HEK293 (cell line): ENCODE measurements around the gene ROBO1.

Source experiments
- CTCF ChIA-PET: fragments of 350-600 bp; formaldehyde crosslinking; extraction: SDS; loops from one replicate; lab custom pipeline; 2021; ENCODE audit warnings: antibody characterized with exemption; lab: Yijun Ruan, JAX
- POLR2A ChIA-PET: fragments of 300-600 bp; formaldehyde crosslinking; extraction: SDS; loops from one replicate; lab custom pipeline; 2020; ENCODE audit warnings: antibody characterized with exemption, inconsistent platforms; lab: Yijun Ruan, JAX
- H3K27ac ChIP-seq: fragments of 200-500 bp; sonication (Bioruptor generic); 2 replicates; pipeline ENCODE4 v1.5.1; 2014; ENCODE audit warnings: low read depth, low read length, control low read depth, inconsistent platforms; ENCODE audit errors: extremely low read depth
- H3K36me3 ChIP-seq, 2 experiments: fragments of 200-500 bp in 1 of 2; sonication (Bioruptor generic) in 1 of 2; 1 replicate in 1 of 2; 2 replicates in 1 of 2; pipeline ENCODE4 v1.5.1; 2014 to 2017; ENCODE audit warnings: inconsistent platforms in 2 of 2, low read length in 2 of 2; ENCODE audit not compliant: control insufficient read depth in 2 of 2, insufficient read depth in 1 of 2
- H3K4me1 ChIP-seq: fragments of 200-500 bp; sonication (Bioruptor generic); 2 replicates; pipeline ENCODE4 v1.5.1; 2014; ENCODE audit warnings: mild to moderate bottlenecking, low read length, inconsistent platforms; ENCODE audit not compliant: control insufficient read depth, insufficient read depth
- H3K4me3 ChIP-seq: 2 replicates; pipeline ENCODE4 v1.5.1; 2011; ENCODE audit warnings: low read depth, mild to moderate bottlenecking, control low read depth, low read length, moderate library complexity
- H3K9me3 ChIP-seq: fragments of 200-500 bp; sonication (Bioruptor generic); 2 replicates; pipeline ENCODE4 v1.5.1; 2014; ENCODE audit warnings: low read depth, low read length, inconsistent platforms; ENCODE audit not compliant: control insufficient read depth, insufficient read depth
- BCL6B ChIP-seq: fragments of 450-650 bp; formaldehyde crosslinking; IDR thresholded peaks from 2 replicates; pipeline ENCODE4 v1.5.1; 2017; ENCODE audit warnings: missing biosample characterization, missing genetic modification characterization
- HOXA7 ChIP-seq: sonication (generic); formaldehyde crosslinking; IDR thresholded peaks from 2 replicates; pipeline ENCODE4 v1.8.1; 2022; ENCODE audit warnings: missing genetic modification reagents, borderline replicate concordance
- MEIS1 ChIP-seq: sonication (generic); formaldehyde crosslinking; IDR thresholded peaks from 2 replicates; pipeline ENCODE4 v1.8.1; 2022; ENCODE audit warnings: missing genetic modification reagents, mild to moderate bottlenecking, borderline replicate concordance
- PRDM6 ChIP-seq: fragments of 450-650 bp; formaldehyde crosslinking; IDR thresholded peaks from 2 replicates; pipeline ENCODE4 v1.5.1; 2017; ENCODE audit warnings: missing biosample characterization, missing genetic modification characterization
- TCF7L2 ChIP-seq: IDR thresholded peaks from 2 replicates; pipeline ENCODE4 v1.6.1; 2011; ENCODE audit warnings: low read depth, mild to moderate bottlenecking, inconsistent platforms, low read length, moderate library complexity, borderline replicate concordance
- ZNF114 ChIP-seq: fragments of 450-650 bp; formaldehyde crosslinking; IDR thresholded peaks from 2 replicates; pipeline ENCODE4 v1.5.0; 2017; ENCODE audit warnings: missing biosample characterization, missing genetic modification characterization
- ZNF146 ChIP-seq: fragments of 450-650 bp; formaldehyde crosslinking; IDR thresholded peaks from 2 replicates; pipeline ENCODE4 v1.5.1; 2016; ENCODE audit warnings: missing biosample characterization, missing genetic modification characterization
- ZNF16 ChIP-seq: fragments of 450-650 bp; formaldehyde crosslinking; IDR thresholded peaks from 2 replicates; pipeline ENCODE4 v1.5.1; 2016; ENCODE audit warnings: low read depth, missing biosample characterization, missing genetic modification characterization
- ZNF169 ChIP-seq: fragments of 450-650 bp; formaldehyde crosslinking; IDR thresholded peaks from 2 replicates; pipeline ENCODE4 v1.5.1; 2016; ENCODE audit warnings: missing biosample characterization, missing genetic modification characterization
- ZNF175 ChIP-seq: fragments of 450-650 bp; formaldehyde crosslinking; IDR thresholded peaks from 2 replicates; pipeline ENCODE4 v1.5.1; 2016; ENCODE audit warnings: missing biosample characterization, missing genetic modification characterization
- ZNF19 ChIP-seq: fragments of 450-650 bp; formaldehyde crosslinking; IDR thresholded peaks from 2 replicates; pipeline ENCODE4; 2016; ENCODE audit warnings: missing biosample characterization, missing genetic modification characterization, low read depth
- ZNF292 ChIP-seq: fragments of 450-650 bp; formaldehyde crosslinking; IDR thresholded peaks from 2 replicates; pipeline ENCODE4 v1.5.1; 2016; ENCODE audit warnings: low read depth, missing biosample characterization, missing genetic modification characterization, borderline replicate concordance
- ZNF37A ChIP-seq: fragments of 450-650 bp; IDR thresholded peaks from 2 replicates; pipeline ENCODE4 v1.5.1; 2018; ENCODE audit warnings: missing biosample characterization, missing genetic modification characterization
- ZNF426 ChIP-seq: fragments of 450-650 bp; formaldehyde crosslinking; IDR thresholded peaks from 2 replicates; pipeline ENCODE4 v1.5.1; 2017; ENCODE audit warnings: missing biosample characterization, missing genetic modification characterization, mild to moderate bottlenecking, inconsistent platforms, moderate library complexity
- ZNF560 ChIP-seq: fragments of 450-650 bp; formaldehyde crosslinking; IDR thresholded peaks from 2 replicates; pipeline ENCODE4 v1.5.1; 2017; ENCODE audit warnings: missing biosample characterization, missing genetic modification characterization, borderline replicate concordance
- ZNF580 ChIP-seq: fragments of 450-650 bp; formaldehyde crosslinking; IDR thresholded peaks from 2 replicates; pipeline ENCODE4 v1.5.1; 2016; ENCODE audit warnings: missing biosample characterization, missing genetic modification characterization
- ZNF596 ChIP-seq: fragments of 450-650 bp; IDR thresholded peaks from 2 replicates; pipeline ENCODE4 v1.5.0; 2018; ENCODE audit warnings: missing biosample characterization, mild to moderate bottlenecking, missing genetic modification characterization, moderate library complexity
- ZNF626 ChIP-seq: fragments of 450-650 bp; sonication (Bioruptor Pico); formaldehyde crosslinking; IDR thresholded peaks from 2 replicates; pipeline ENCODE4 v1.5.1; 2018; ENCODE audit warnings: missing biosample characterization, missing genetic modification characterization, inconsistent platforms
- ZNF654 ChIP-seq: fragments of 450-650 bp; formaldehyde crosslinking; IDR thresholded peaks from 2 replicates; pipeline ENCODE4 v1.5.1; 2016; ENCODE audit warnings: low read depth, missing biosample characterization, missing genetic modification characterization
- ZNF837 ChIP-seq: fragments of 450-650 bp; formaldehyde crosslinking; IDR thresholded peaks from 2 replicates; pipeline ENCODE4 v1.5.1; 2016; ENCODE audit warnings: missing biosample characterization, missing genetic modification characterization
- ZNF843 ChIP-seq: fragments of 450-650 bp; formaldehyde crosslinking; IDR thresholded peaks from 2 replicates; pipeline ENCODE4 v1.5.1; 2016; ENCODE audit warnings: missing biosample characterization, missing genetic modification characterization
- TF ChIP-seq, protein P1 (sequence below): fragments of 450-650 bp; formaldehyde crosslinking; IDR thresholded peaks from 2 replicates; pipeline ENCODE4 v1.5.1; 2016; ENCODE audit warnings: missing biosample characterization, missing genetic modification characterization
- TF ChIP-seq, protein P2 (sequence below): fragments of 450-650 bp; formaldehyde crosslinking; IDR thresholded peaks from 2 replicates; pipeline ENCODE4 v1.5.1; 2017; ENCODE audit warnings: missing biosample characterization, mild to moderate bottlenecking, missing genetic modification characterization, moderate library complexity
- TF ChIP-seq, protein P3 (sequence below): fragments of 450-650 bp; formaldehyde crosslinking; IDR thresholded peaks from 2 replicates; pipeline ENCODE4 v1.5.1; 2016; ENCODE audit warnings: missing biosample characterization, missing genetic modification characterization

Gene ROBO1

DNA sequence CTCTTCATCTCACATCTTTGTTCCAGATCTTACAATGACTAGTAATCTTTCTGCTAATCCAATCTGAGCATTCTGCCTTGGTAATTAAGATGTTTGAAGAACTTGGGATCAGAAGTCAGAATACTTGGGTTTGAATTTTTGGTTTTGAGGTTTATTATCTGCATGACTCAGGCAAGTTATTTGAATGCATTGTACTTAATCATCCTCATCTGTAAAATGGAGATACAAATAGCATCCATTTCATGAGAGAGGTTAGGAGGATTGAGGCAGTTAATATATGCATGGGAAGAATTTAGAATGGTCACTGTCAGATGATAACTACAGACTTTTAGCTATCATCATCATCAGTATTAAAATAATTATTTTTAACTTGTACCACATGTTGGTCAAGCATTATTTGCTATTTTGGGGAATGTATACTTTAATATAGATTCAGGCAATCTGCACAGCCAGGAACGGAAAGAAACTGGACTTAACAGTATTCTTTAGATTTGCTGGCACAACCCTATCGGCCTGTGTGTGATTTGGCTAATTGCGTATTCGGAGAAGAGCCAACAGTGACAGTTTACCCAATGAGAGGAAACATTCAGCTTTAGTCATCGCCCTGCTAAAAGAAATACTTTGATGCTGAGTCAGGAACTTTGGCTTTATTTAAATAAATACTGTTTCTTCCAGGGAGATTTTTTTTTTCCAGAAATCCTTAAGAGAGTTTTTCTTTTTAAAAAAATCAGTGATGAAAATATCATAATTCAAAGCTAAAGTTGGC, 600.0 kb downstream of the ROBO1 start (continued):
- TF ChIP-seq ZNF580 (tag by site-specific recombination) (no peak), ZNF560 (no peak)
- TF ChIP-seq, protein P1, sequence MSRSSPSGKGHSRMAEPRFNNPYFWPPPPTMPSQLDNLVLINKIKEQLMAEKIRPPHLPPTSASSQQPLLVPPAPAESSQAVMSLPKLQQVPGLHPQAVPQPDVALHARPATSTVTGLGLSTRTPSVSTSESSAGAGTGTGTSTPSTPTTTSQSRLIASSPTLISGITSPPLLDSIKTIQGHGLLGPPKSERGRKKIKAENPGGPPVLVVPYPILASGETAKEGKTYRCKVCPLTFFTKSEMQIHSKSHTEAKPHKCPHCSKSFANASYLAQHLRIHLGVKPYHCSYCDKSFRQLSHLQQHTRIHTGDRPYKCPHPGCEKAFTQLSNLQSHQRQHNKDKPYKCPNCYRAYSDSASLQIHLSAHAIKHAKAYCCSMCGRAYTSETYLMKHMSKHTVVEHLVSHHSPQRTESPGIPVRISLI (tag by site-specific recombination) = no peak
- TF ChIP-seq, all 188 proteins: peak for 0

DNA sequence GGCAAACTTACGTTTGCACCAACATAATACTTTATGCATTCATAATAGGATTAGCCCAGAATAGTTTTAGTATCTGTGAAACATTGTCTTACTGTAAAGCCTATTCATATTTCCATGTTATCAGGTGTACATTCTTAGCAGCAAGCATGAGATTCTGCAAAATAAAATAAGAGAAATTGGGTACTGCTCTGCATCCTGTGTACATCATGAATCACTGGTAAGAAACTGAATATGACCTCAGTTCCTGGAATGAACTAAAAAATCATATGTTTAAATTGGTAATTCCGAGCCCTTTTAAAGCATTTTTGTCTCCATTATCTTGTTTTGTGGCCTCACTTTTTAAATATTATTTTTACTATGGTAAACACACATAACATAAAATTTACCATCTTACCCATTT, 605.1 kb downstream of the ROBO1 start:
- TF ChIP-seq, protein P2, sequence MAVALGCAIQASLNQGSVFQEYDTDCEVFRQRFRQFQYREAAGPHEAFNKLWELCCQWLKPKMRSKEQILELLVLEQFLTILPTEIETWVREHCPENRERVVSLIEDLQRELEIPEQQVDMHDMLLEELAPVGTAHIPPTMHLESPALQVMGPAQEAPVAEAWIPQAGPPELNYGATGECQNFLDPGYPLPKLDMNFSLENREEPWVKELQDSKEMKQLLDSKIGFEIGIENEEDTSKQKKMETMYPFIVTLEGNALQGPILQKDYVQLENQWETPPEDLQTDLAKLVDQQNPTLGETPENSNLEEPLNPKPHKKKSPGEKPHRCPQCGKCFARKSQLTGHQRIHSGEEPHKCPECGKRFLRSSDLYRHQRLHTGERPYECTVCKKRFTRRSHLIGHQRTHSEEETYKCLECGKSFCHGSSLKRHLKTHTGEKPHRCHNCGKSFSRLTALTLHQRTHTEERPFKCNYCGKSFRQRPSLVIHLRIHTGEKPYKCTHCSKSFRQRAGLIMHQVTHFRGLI (tag by site-specific recombination) = no peak
- TF ChIP-seq ZNF843 (tag by site-specific recombination) (no peak), MEIS1 (CRISPR knock-in tag) (no peak), ZNF626 (tag by site-specific recombination) (no peak), ZNF837 (tag by site-specific recombination) (no peak), BCL6B (tag by site-specific recombination) (no peak), ZNF19 (no peak)
- Histone ChIP-seq H3K27ac (no peak overlapping the region), H3K36me3 (no peaks in the 10 kb centered on the region), H3K9me3 (no peaks in the 10 kb centered on the region), H3K4me1 (no peaks in the 10 kb centered on the region), H3K4me3 (no peak overlapping the region)
- CTCF ChIA-PET = no interaction called here
- POLR2A ChIA-PET = no interaction called here

DNA sequence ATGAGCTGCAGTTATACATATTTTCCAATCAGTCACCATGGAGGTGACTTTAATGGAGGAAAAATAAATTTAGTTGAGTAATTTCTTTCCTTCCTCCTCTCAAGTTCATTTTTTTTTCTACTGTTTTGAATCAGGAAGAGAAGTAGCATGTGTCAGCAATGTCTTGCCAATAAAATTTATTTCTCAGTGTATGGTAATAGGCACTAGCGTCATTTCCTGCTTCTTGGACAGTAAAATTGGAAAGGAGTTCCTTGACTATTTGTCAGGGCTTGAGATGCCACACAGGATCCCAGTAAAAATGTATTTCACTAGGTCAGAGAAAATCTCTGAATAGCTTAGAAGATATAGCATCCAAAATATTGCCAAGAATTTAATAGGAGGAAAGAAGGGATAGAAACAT, 605.9 kb downstream of the ROBO1 start:
- H3K36me3 ChIP-seq = no peaks in the 10 kb centered on the region
- POLR2A ChIA-PET = no interaction called here
- H3K9me3 ChIP-seq = no peaks in the 10 kb centered on the region
- H3K4me3 ChIP-seq = no peak overlapping the region
- TF ChIP-seq ZNF169 (no peak), TCF7L2 (no peak), ZNF654 (tag by site-specific recombination) (no peak), ZNF114 (tag by site-specific recombination) (no peak), ZNF292 (tag by site-specific recombination) (no peak), ZNF37A (tag by site-specific recombination) (no peak), ZNF175 (tag by site-specific recombination) (no peak), PRDM6 (tag by site-specific recombination) (no peak), HOXA7 (no peak), ZNF596 (tag by site-specific recombination) (no peak), ZNF426 (tag by site-specific recombination) (no peak), ZNF16 (tag by site-specific recombination) (no peak), ZNF146 (no peak)
- TF ChIP-seq, protein P3, sequence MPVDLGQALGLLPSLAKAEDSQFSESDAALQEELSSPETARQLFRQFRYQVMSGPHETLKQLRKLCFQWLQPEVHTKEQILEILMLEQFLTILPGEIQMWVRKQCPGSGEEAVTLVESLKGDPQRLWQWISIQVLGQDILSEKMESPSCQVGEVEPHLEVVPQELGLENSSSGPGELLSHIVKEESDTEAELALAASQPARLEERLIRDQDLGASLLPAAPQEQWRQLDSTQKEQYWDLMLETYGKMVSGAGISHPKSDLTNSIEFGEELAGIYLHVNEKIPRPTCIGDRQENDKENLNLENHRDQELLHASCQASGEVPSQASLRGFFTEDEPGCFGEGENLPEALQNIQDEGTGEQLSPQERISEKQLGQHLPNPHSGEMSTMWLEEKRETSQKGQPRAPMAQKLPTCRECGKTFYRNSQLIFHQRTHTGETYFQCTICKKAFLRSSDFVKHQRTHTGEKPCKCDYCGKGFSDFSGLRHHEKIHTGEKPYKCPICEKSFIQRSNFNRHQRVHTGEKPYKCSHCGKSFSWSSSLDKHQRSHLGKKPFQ = no peak
- H3K27ac ChIP-seq = no peak overlapping the region
- CTCF ChIA-PET = no interaction called here
- H3K4me1 ChIP-seq = no peaks in the 10 kb centered on the region
